Liver (tissue), 3 donors: ENCODE data around the gene TCEA3.

ENCODE experiments used
- FOXA1 ChIP-seq: IDR thresholded peaks from 2 replicates; pipeline ENCODE4 v1.6.1; 2016; ENCODE audit warnings: antibody characterized with exemption
- SP1 ChIP-seq: IDR thresholded peaks from 2 replicates; pipeline ENCODE4 v1.6.1; 2018; ENCODE audit warnings: antibody characterized with exemption, mild to moderate bottlenecking
- TF ChIP-seq, protein P1 (sequence below): fragments of 150-350 bp; IDR thresholded peaks from 2 replicates; pipeline ENCODE4 v1.5.1; 2017; ENCODE audit warnings: improper control_type of control experiment, low read depth, low read length; ENCODE audit not compliant: missing input control
- donor health status: healthy.
- donor health status: healthy.

DNA sequence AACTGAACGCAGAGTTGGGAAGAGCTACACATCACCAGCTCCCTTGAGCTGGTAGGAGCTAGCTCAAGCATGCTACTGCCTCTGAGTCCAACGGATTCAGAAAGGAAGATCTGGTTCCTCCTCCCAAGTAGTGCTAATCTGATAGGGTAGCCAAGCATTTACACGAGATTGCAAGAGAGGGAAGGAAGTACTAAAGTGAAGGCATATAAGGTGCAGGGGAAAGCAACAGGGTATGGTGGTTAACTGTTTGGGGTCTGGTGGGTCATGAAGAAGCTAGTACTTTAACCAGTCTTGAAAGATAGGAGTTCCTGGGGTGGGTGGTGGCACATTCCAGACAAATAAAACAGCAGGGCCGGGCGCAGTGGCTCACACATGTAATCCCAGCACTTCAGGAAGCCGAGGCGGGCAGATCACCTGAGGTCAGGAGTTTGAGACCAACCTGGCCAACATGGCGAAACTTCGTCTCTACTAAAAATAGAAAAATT is 34.7 kb downstream of the TCEA3 start:
- TF ChIP-seq, protein P1, sequence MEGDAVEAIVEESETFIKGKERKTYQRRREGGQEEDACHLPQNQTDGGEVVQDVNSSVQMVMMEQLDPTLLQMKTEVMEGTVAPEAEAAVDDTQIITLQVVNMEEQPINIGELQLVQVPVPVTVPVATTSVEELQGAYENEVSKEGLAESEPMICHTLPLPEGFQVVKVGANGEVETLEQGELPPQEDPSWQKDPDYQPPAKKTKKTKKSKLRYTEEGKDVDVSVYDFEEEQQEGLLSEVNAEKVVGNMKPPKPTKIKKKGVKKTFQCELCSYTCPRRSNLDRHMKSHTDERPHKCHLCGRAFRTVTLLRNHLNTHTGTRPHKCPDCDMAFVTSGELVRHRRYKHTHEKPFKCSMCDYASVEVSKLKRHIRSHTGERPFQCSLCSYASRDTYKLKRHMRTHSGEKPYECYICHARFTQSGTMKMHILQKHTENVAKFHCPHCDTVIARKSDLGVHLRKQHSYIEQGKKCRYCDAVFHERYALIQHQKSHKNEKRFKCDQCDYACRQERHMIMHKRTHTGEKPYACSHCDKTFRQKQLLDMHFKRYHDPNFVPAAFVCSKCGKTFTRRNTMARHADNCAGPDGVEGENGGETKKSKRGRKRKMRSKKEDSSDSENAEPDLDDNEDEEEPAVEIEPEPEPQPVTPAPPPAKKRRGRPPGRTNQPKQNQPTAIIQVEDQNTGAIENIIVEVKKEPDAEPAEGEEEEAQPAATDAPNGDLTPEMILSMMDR, result no peak
- no peak for TF ChIP-seq FOXA1
- TF ChIP-seq SP1, result no peak
